Uterus (tissue), 4 donors: ENCODE data around the gene SOD3. TPM values are rescaled to one million over a fixed set of nuclear protein-coding genes. Genes with fewer than 3 reads are reported as not detected.

Experiments
- DNase-seq, 2 donors: peaks; one replicate each; pipeline ENCODE4 v3.0.0-alpha.2; 2019 to 2020
- H3K27ac ChIP-seq, 2 donors: fragments of 200-600 bp; sonication (generic); 1 replicate in 1 of 2; 2 replicates in 1 of 2; pipeline ENCODE4 v1.5.1; 2016 to 2018
- H3K27me3 ChIP-seq, 2 donors: fragments of 200-600 bp; sonication (generic); one replicate each; pipeline ENCODE4 v1.5.1; 2018 to 2019; ENCODE audit warnings: control low read depth in 1 of 2
- H3K36me3 ChIP-seq, 2 donors: fragments of 200-600 bp; sonication (generic); one replicate each; pipeline ENCODE4 v1.5.1; 2019; ENCODE audit warnings: control low read depth in 1 of 2
- H3K4me1 ChIP-seq, 2 donors: fragments of 200-600 bp; sonication (generic); one replicate each; pipeline ENCODE4 v1.5.1; 2018 to 2019; ENCODE audit warnings: control low read depth in 1 of 2
- H3K4me3 ChIP-seq, 2 donors: fragments of 200-600 bp; sonication (generic); 1 replicate in 1 of 2; 2 replicates in 1 of 2; pipeline ENCODE4 v1.5.1; 2018 to 2019; ENCODE audit warnings: mild to moderate bottlenecking in 1 of 2
- H3K9me3 ChIP-seq, 2 donors: fragments of 200-600 bp; sonication (generic); one replicate each; pipeline ENCODE4 v1.5.1; 2019; ENCODE audit warnings: control low read depth in 1 of 2
- POLR2A ChIP-seq, 2 donors: fragments of 450-650 bp; IDR thresholded peaks; one replicate each; pipeline ENCODE4 v1.6.1; 2016; ENCODE audit warnings: antibody characterized with exemption in 2 of 2, mild to moderate bottlenecking in 1 of 2, moderate library complexity in 1 of 2
- intact Hi-C: fragments of 100-400 bp; cut with DNase I; formaldehyde crosslinking; loops from one replicate; pipeline ENCODE4 v1.15.1; 2023; ENCODE audit warnings: low total_unique reads
- total RNA-seq, 4 donors: library from RNA; depleted of rRNA in 3 of 4; stranded (reverse); fragments of >200 nt in 3 of 4; gene quantifications; one replicate each; pipeline versions ENCODE4 v1.1.0 to v1.2.4, GENCODE V29; 2014 to 2023
- TF ChIP-seq, protein P1 (sequence below), 4 experiments: fragments of 200-600 bp in 2 of 4; fragments of 450-650 bp in 2 of 4; sonication (generic) in 2 of 4; IDR thresholded peaks; one replicate each; pipeline ENCODE4 v1.5.1; 2016 to 2019; ENCODE audit warnings: antibody characterized with exemption in 4 of 4, mild to moderate bottlenecking in 2 of 4, moderate library complexity in 1 of 4
- donor health status: DM: yes; HTN: yes; CAD: no.

SOD3 gene
- total RNA-seq, 4 donors from 2014 or later = 34.4 to 78.6 (median 68.0) TPM

DNA sequence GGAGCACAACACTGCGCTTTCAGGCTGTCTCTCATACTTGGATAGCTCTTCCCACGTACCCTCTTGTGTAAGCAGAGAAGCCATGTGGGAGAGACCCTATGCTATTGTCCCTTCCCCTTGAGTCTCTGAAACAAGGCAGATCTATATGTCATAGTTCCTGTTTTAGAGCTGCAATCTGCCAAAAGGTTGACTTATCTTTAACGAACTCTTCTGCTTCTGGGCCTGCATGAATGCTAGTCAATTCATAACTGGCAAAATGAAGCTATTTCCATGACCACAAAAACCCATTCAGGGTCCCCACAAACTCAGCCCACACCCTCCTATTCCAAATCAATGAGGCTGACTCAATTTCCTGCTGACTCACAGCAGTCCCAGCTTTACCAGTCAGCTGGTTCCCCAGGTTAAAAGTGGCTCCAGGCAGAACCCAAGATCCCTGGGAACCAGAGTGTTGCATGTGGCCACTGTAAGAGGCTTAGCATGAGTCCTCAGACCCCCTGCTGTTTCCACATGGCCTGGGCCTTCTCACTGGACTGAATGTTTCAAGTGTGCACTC is 25.3 kb upstream of the SOD3 start:
- Histone ChIP-seq H3K27ac (peak overlapping the region in 1 of 2 donors; percentile 26), H3K27me3 (no peaks in the 10 kb centered on the region), H3K9me3 (no peaks in the 10 kb centered on the region), H3K36me3 (no peaks in the 10 kb centered on the region), H3K4me1 (no peaks in the 10 kb centered on the region), H3K4me3 (no peak overlapping the region)
- DNase-seq = no peak
- no peak for TF ChIP-seq POLR2A (IDR thresholded peaks at IDR 0.05)
- TF ChIP-seq, protein P1, sequence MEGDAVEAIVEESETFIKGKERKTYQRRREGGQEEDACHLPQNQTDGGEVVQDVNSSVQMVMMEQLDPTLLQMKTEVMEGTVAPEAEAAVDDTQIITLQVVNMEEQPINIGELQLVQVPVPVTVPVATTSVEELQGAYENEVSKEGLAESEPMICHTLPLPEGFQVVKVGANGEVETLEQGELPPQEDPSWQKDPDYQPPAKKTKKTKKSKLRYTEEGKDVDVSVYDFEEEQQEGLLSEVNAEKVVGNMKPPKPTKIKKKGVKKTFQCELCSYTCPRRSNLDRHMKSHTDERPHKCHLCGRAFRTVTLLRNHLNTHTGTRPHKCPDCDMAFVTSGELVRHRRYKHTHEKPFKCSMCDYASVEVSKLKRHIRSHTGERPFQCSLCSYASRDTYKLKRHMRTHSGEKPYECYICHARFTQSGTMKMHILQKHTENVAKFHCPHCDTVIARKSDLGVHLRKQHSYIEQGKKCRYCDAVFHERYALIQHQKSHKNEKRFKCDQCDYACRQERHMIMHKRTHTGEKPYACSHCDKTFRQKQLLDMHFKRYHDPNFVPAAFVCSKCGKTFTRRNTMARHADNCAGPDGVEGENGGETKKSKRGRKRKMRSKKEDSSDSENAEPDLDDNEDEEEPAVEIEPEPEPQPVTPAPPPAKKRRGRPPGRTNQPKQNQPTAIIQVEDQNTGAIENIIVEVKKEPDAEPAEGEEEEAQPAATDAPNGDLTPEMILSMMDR (IDR thresholded peaks at IDR 0.05) = no peak
- intact Hi-C loops = no loop called here

DNA sequence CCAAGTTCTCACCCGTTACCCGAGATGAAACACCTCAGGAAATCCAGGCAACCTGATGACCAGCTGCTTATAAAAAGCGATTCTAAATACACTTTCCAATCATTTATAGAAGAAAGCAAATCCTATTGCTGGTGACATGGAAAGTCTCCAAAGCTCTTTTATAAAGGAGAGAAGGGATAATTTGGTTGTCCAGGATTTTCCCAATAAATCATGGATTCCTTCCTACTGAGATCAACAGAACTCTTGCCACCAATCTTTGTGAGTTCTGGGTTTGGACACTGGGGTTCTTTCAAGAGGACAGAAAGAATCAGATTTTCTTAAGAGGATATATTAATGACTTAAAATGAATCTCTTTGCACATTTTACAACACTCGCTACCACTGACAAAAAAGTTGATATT is 24.7 kb upstream of the SOD3 start:
- Histone ChIP-seq H3K4me3 (no peak overlapping the region), H3K36me3 (no peaks in the 10 kb centered on the region), H3K9me3 (no peaks in the 10 kb centered on the region), H3K4me1 (no peaks in the 10 kb centered on the region), H3K27me3 (no peaks in the 10 kb centered on the region), H3K27ac (peak overlapping the region; percentile 7 to 40)
- no peak for DNase-seq
- intact Hi-C loops = no loop called here
- TF ChIP-seq, protein P1 (IDR thresholded peaks at IDR 0.05) = no peak
- no peak for TF ChIP-seq POLR2A (IDR thresholded peaks at IDR 0.05)

DNA sequence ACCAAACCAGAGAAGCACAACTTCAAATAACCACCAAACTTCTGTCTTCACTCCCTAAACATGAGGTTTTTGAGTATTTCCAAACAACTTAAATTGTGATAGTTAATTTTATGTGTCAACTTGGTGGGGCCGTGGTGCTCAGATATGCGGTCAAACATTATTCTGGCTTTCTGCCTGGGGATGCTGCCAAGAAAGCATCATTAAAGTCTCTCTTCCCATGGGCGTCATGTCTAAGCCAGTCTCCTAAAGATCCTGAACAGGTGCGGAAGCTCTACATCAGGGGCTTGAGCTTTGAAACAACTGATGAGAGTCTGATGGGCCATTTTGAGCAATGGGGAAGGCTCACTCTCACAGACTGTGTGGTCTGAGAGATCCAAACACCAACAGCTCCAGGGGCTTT is 24.1 kb upstream of the SOD3 start:
- H3K27me3 ChIP-seq = no peaks in the 10 kb centered on the region
- no peak overlapping the region for H3K4me3 ChIP-seq
- intact Hi-C loops = no loop called here
- no peaks in the 10 kb centered on the region for H3K9me3 ChIP-seq
- no peak for TF ChIP-seq POLR2A (IDR thresholded peaks at IDR 0.05)
- TF ChIP-seq, protein P1 (IDR thresholded peaks at IDR 0.05) = no peak
- DNase-seq = peak; percentile 48 to 56
- H3K27ac ChIP-seq = peak overlapping the region in 1 of 2 donors; percentile 40
- no peaks in the 10 kb centered on the region for H3K36me3 ChIP-seq
- H3K4me1 ChIP-seq = no peaks in the 10 kb centered on the region

DNA sequence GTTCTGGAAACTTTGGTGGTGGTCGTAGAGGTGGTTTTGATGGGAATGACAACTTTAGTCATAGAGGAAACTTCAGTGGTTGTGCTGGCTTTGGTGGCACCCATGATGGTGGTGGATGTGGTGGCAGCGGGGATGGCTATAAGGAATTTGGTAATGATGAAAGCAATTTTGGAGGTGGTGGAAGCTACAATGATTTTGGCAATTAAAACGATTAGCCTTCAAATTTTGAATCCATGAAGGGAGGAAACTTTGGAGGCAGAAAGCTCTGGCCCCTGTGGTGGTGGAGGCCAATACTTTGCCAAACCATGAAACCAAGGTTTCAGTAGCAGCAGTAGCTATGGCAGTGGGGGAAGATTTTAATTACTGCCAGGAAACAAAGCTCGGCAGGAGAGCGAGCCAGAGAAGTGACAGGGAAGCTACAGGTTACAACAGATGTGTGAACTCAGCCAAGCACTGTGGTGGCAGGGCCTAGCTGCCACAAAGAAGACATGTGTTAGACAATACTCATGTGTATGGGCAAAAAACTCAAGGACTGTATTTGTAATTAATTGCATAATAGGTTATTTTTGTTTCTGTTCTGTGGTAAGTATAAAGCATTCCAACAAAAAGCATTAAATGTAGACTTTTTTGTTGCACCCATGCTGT is 23.2 kb upstream of the SOD3 start:
- intact Hi-C loops = no loop called here

DNA sequence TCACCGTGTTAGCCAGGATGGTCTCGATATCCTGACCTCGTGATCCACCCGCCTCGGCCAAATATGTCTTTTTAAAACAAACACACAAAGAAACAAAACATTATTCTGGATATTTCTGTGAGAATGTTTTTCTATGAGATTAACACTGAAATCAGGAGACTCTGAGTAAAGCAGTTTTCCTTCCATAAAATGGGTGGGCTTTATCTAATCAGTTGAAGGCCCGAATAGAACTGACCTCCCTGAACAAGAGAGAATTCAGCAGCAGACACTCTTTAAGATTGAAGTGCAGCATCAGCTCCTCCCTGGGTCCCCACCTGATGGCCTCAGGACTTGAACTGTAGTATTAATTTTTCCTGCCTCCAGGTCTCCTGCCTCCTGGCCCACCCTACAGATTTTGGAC is 22.4 kb upstream of the SOD3 start:
- Histone ChIP-seq H3K27ac (no peak overlapping the region), H3K36me3 (no peaks in the 10 kb centered on the region), H3K4me1 (peaks cover 0 to 8% of the 10 kb centered on the region in 2 donors), H3K4me3 (no peak overlapping the region), H3K9me3 (no peaks in the 10 kb centered on the region), H3K27me3 (no peaks in the 10 kb centered on the region)
- TF ChIP-seq, protein P1 (IDR thresholded peaks at IDR 0.05) = no peak
- TF ChIP-seq POLR2A (IDR thresholded peaks at IDR 0.05) = no peak
- intact Hi-C loops = no loop called here
- DNase-seq = no peak

More for the DNA sequence above, 23.2 kb upstream of the SOD3 start:
- Histone ChIP-seq H3K27ac (no peak overlapping the region), H3K27me3 (no peaks in the 10 kb centered on the region), H3K4me3 (no peak overlapping the region), H3K9me3 (no peaks in the 10 kb centered on the region), H3K36me3 (no peaks in the 10 kb centered on the region), H3K4me1 (peaks cover 0 to under 1% of the 10 kb centered on the region in 2 donors)
- TF ChIP-seq, protein P1 (IDR thresholded peaks at IDR 0.05) = no peak
- TF ChIP-seq POLR2A (IDR thresholded peaks at IDR 0.05) = no peak
- no peak for DNase-seq
